ENCODE results near the gene UCMA.

DNA sequence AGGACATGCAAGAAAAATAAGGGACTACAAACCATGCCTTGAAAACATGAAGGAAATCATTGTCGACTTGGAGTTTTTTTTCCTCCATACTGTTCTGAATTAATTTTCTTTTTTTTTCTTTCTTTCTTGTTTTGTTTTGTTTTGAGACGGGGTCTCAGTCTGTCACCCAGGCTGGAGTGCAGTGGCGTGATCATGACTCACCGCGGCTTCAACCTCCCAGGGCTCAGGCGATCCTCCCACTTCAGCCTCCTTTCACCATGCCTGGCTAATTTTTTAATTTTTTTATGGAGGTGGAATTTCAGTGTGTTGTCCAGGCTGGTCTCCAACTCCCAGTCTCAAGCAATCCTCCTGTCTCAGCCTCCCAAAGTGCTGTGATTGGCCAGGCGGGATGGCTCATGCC lies 11.6 kb downstream of the UCMA start:
- TF ChIP-seq CTCF (IDR thresholded peaks at IDR 0.05; ENCODE audit: borderline replicate concordance, extremely low read depth, low read length, poor library complexity, severe bottlenecking) (no peak), EZH2 (IDR thresholded peaks at IDR 0.05; ENCODE audit: borderline replicate concordance, low read depth, low read length, severe bottlenecking) (no peak)

All from DND-41 (cell line).